Measurements from ENCODE around the gene PTPRN2.
"Not testable (repeated sequence)": the region's sequence is repeated elsewhere in the genome, so short reads cannot be mapped to it uniquely, and the experiment has no call there.

PTPRN2 gene

GRCh38 chr7:157745721-157746709 is 841.6 kb downstream of the PTPRN2 start:
- DNase-seq = no peak

GRCh38 chr7:157744786-157745601 is 842.6 kb downstream of the PTPRN2 start:
- DNase-seq = no peak

GRCh38 chr7:157743781-157744525 is 843.7 kb downstream of the PTPRN2 start:
- no peak for DNase-seq

- no peak for DNase-seq
Measured at GRCh38 chr7:157740251-157740798, 847.3 kb downstream of the PTPRN2 start.

GRCh38 chr7:157739650-157740049 is 848.0 kb downstream of the PTPRN2 start:
- DNase-seq = no peak

GRCh38 chr7:157739031-157739430 is 848.6 kb downstream of the PTPRN2 start:
- DNase-seq = no peak

GRCh38 chr7:157738066-157738460 is 849.6 kb downstream of the PTPRN2 start:
- DNase-seq = no peak

GRCh38 chr7:157737151-157738065 is 850.2 kb downstream of the PTPRN2 start:
- no peak for DNase-seq

- DNase-seq = no peak
Measured at GRCh38 chr7:157736341-157736740, 851.3 kb downstream of the PTPRN2 start.

GRCh38 chr7:157735826-157736225 is 851.8 kb downstream of the PTPRN2 start:
- no peak for DNase-seq

- DNase-seq = no peak
Measured at GRCh38 chr7:157734676-157735640, 852.7 kb downstream of the PTPRN2 start.

- not testable (repeated sequence) for DNase-seq
Measured at GRCh38 chr7:157733760-157734395, 853.7 kb downstream of the PTPRN2 start.

GRCh38 chr7:157731126-157731525 is 856.5 kb downstream of the PTPRN2 start:
- no peak for DNase-seq

- no peak for DNase-seq
Measured at GRCh38 chr7:157730614-157731013, 857.0 kb downstream of the PTPRN2 start.

GRCh38 chr7:157729566-157729965 is 858.1 kb downstream of the PTPRN2 start:
- no peak for DNase-seq

GRCh38 chr7:157727964-157728615 is 859.5 kb downstream of the PTPRN2 start:
- DNase-seq = no peak

GRCh38 chr7:157726764-157727163 is 860.9 kb downstream of the PTPRN2 start:
- DNase-seq = no peak

- not testable (repeated sequence) for DNase-seq
Measured at GRCh38 chr7:157725312-157725711, 862.3 kb downstream of the PTPRN2 start.

- no peak for DNase-seq
Measured at GRCh38 chr7:157723205-157723604, 864.4 kb downstream of the PTPRN2 start.
